B cell (primary cell): ENCODE measurements around the gene DCDC2C. TPM values are rescaled to one million over a fixed set of nuclear protein-coding genes. Genes with fewer than 3 reads are reported as not detected.

Experiments
- ATAC-seq: fragments of 200-7000 bp; cut with Tn5 transposase; one replicate; pipeline ENCODE4 v1.10.0; 2021; ENCODE audit warnings: low read depth, mild to moderate bottlenecking, moderate number of reproducible peaks, moderate library complexity
- CTCF ChIA-PET: fragments of 350-600 bp; sonication (Branson Sonifier 250); formaldehyde crosslinking; loops from one replicate; lab custom pipeline; 2021; ENCODE audit warnings: antibody characterized with exemption, inconsistent platforms; lab: Charles Lee
- POLR2A ChIA-PET: fragments of 350-600 bp; sonication (Branson Sonifier 250); formaldehyde crosslinking; loops from one replicate; lab custom pipeline; 2021; ENCODE audit warnings: antibody characterized with exemption; lab: Charles Lee
- DNase-seq: peaks from one replicate; pipeline ENCODE4 v3.0.0; 2013
- H2AFZ ChIP-seq: 2 replicates; pipeline ENCODE4 v1.6.1; 2012; ENCODE audit warnings: mild to moderate bottlenecking, low read depth, low read length; ENCODE audit not compliant: insufficient read depth, poor library complexity, severe bottlenecking
- H3K27ac ChIP-seq, 2 donors: 1 replicate in 1 of 2; 2 replicates in 1 of 2; pipeline ENCODE4 v1.5.1; 2012 to 2013; ENCODE audit warnings: low read length in 2 of 2, mild to moderate bottlenecking in 2 of 2, moderate library complexity in 1 of 2
- H3K27me3 ChIP-seq, 4 experiments: fragments of 200-600 bp in 1 of 4; sonication (generic) in 1 of 4; replicated peaks in 1 of 4; 1 replicate in 2 of 4; 2 replicates in 2 of 4; pipeline versions ENCODE4 v1.6.1 to v1.7.0; 2013 to 2016; ENCODE audit warnings: low read length in 3 of 4, mild to moderate bottlenecking in 2 of 4, mixed read lengths in 1 of 4, moderate library complexity in 1 of 4; ENCODE audit not compliant: insufficient read depth in 4 of 4, control insufficient read depth in 3 of 4; ENCODE audit errors: control extremely low read depth in 1 of 4
- H3K36me3 ChIP-seq, 2 experiments: replicated peaks in 1 of 2; 1 replicate in 1 of 2; 2 replicates in 1 of 2; pipeline versions ENCODE4 v1.6.1 to v1.7.1; 2013; ENCODE audit warnings: low read length in 1 of 2; ENCODE audit not compliant: insufficient read depth in 2 of 2, control insufficient read depth in 1 of 2; ENCODE audit errors: control extremely low read depth in 1 of 2, extremely low read depth in 1 of 2
- H3K4me1 ChIP-seq, 2 donors: fragments of 200-600 bp in 1 of 2; sonication (generic) in 1 of 2; 1 replicate in 1 of 2; 2 replicates in 1 of 2; pipeline versions ENCODE4 v1.5.1 to v1.6.1; 2013 to 2017; ENCODE audit warnings: low read length in 2 of 2; ENCODE audit not compliant: control insufficient read depth in 2 of 2, insufficient read depth in 2 of 2
- H3K4me2 ChIP-seq: replicated peaks from 2 replicates; pipeline ENCODE3; 2012; ENCODE audit warnings: mild to moderate bottlenecking, low read depth, low read length; ENCODE audit not compliant: poor library complexity, severe bottlenecking
- H3K4me3 ChIP-seq, 5 experiments: fragments of 200-600 bp in 1 of 5; sonication (generic) in 1 of 5; 1 replicate in 3 of 5; 2 replicates in 2 of 5; pipeline versions ENCODE4 v1.5.1 to v1.7.0; 2011 to 2016; ENCODE audit warnings: low read length in 4 of 5, mild to moderate bottlenecking in 4 of 5, low read depth in 2 of 5, control low read depth in 1 of 5, moderate library complexity in 1 of 5; ENCODE audit not compliant: insufficient read depth in 1 of 5; ENCODE audit errors: control extremely low read depth in 1 of 5, extremely low read depth in 1 of 5
- H3K79me2 ChIP-seq: fragments of 200-600 bp; sonication (generic); one replicate; pipeline ENCODE4 v1.6.0; 2016; ENCODE audit warnings: low read length; ENCODE audit not compliant: control insufficient read depth, insufficient read depth
- H3K9ac ChIP-seq: fragments of 200-600 bp; sonication (generic); 2 replicates; pipeline ENCODE4 v1.6.1; 2017; ENCODE audit warnings: mild to moderate bottlenecking, low read length, moderate library complexity
- H3K9me3 ChIP-seq, 3 donors: one replicate each; pipeline versions ENCODE4 v1.6.1 to v1.7.1; 2013; ENCODE audit warnings: low read length in 2 of 3; ENCODE audit not compliant: control insufficient read depth in 2 of 3, insufficient read depth in 1 of 3; ENCODE audit errors: control extremely low read depth in 1 of 3
- H4K20me1 ChIP-seq: 2 replicates; pipeline ENCODE4 v1.6.0; 2012; ENCODE audit warnings: mild to moderate bottlenecking, low read length; ENCODE audit not compliant: insufficient read depth, control insufficient read depth, poor library complexity, severe bottlenecking
- H3K27ac Mint-ChIP-seq: one replicate; pipeline ENCODE4 v1.8.0; 2021; ENCODE audit warnings: mixed read lengths
- H3K27me3 Mint-ChIP-seq: one replicate; pipeline ENCODE4 v1.8.0; 2021; ENCODE audit warnings: mixed read lengths
- H3K4me1 Mint-ChIP-seq: one replicate; pipeline ENCODE4 v1.8.0; 2021; ENCODE audit warnings: mixed read lengths
- H3K4me3 Mint-ChIP-seq: one replicate; pipeline ENCODE4 v1.8.0; 2021; ENCODE audit warnings: mixed read lengths
- H3K9me3 Mint-ChIP-seq: one replicate; pipeline ENCODE4 v1.8.0; 2022; ENCODE audit warnings: mixed read lengths; ENCODE audit not compliant: insufficient read depth
- CTCF ChIP-seq: fragments of 200-600 bp; IDR thresholded peaks from one replicate; pipeline ENCODE4 v1.8.0; 2022; ENCODE audit warnings: antibody characterized with exemption, mild to moderate bottlenecking
- EZH2 ChIP-seq: IDR thresholded peaks from 2 replicates; pipeline ENCODE4 v1.6.1; 2012; ENCODE audit warnings: borderline replicate concordance, low read depth, mild to moderate bottlenecking, moderate library complexity, low read length; ENCODE audit not compliant: insufficient read depth, poor library complexity, severe bottlenecking
- WGBS: methylation state at CpG from one replicate; pipeline ENCODE4 v1.1.5; 2013; ENCODE audit warnings: missing lambda C conversion rate; ENCODE audit not compliant: insufficient coverage; 5-methylcytosine and 5-hydroxymethylcytosine counted together
- intact Hi-C: fragments of 100-400 bp; cut with micrococcal nuclease; formaldehyde crosslinking; loops from one replicate; pipeline ENCODE4 v1.10.0; 2022
- polyA plus RNA-seq: library from polyadenylated mRNA; depleted of rRNA; stranded (reverse); fragments of >200 nt; gene quantifications from 2 replicates; pipeline ENCODE4 v1.2.3, GENCODE V29; 2012
- total RNA-seq, 2 donors: library from RNA; stranded (reverse); fragments of 120-200 nt in 1 of 2; gene quantifications; 1 replicate in 1 of 2; 2 replicates in 1 of 2; pipeline versions ENCODE4 v1.2.3 to v1.2.4, GENCODE V29; 2013 to 2022

Gene DCDC2C
- total and polyA plus RNA-seq, 2 donors (not counting 1 experiment from before 2014, with no cell fraction given), result not detected

DNA sequence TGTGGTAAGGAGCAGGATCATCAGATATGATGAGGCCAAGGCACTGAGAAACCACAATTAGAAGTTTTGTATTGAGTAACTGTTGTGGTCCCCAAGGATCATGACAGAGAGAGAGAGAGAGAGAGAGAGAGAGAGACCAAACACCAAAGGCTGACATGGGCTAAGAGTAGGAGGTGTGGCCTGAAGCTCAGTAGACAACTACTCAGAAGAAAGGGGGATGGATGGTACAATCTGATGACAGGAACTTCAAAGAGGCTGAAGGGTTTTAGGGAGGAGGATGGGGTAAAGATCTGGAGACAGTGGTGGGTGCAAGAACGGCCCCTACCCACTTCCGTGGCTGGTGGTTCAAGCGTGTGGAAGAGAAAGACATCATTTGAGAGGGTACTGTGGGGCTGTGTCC lies 135.0 kb downstream of the DCDC2C start:
- H3K9ac ChIP-seq, result no peak overlapping the region
- no peak overlapping the region for H3K27ac Mint-ChIP-seq
- DNase-seq (no peak), ATAC-seq (no peak)
- CTCF ChIA-PET, result no interaction called here
- WGBS, result 93% methylated on average over 3 of the region's 3 CpGs
- H3K4me3 Mint-ChIP-seq, result no peak overlapping the region
- no peak overlapping the region for H2AFZ ChIP-seq
- H3K4me3 ChIP-seq, result no peak overlapping the region
- H3K4me2 ChIP-seq, result no peak overlapping the region
- H3K9me3 ChIP-seq, result peaks cover 0 to 16% (median 0%) of the 10 kb centered on the region in 3 donors
- POLR2A ChIA-PET, result no interaction called here
- TF ChIP-seq EZH2 (no peak), CTCF (no peak)
- H4K20me1 ChIP-seq, result no peaks in the 10 kb centered on the region
- no peaks in the 10 kb centered on the region for H3K4me1 Mint-ChIP-seq
- no peak overlapping the region for H3K27ac ChIP-seq
- H3K36me3 ChIP-seq, result no peaks in the 10 kb centered on the region
- H3K79me2 ChIP-seq, result no peaks in the 10 kb centered on the region
- intact Hi-C loops, result no loop called here
- no peaks in the 10 kb centered on the region for H3K9me3 Mint-ChIP-seq
- H3K4me1 ChIP-seq, result no peaks in the 10 kb centered on the region
- H3K27me3 Mint-ChIP-seq, result peaks cover 5% of the 10 kb centered on the region
- no peaks in the 10 kb centered on the region for H3K27me3 ChIP-seq

GRCh38 chr2:3839476-3839875 lies 136.1 kb downstream of the DCDC2C start:
- Mint-ChIP-seq H3K27ac (no peak overlapping the region), H3K27me3 (peaks cover under 1% of the 10 kb centered on the region), H3K4me1 (no peaks in the 10 kb centered on the region), H3K4me3 (no peak overlapping the region), H3K9me3 (no peaks in the 10 kb centered on the region)
- WGBS, result 67% methylated on average over 6 of the region's 8 CpGs
- Histone ChIP-seq H3K79me2 (no peaks in the 10 kb centered on the region), H2AFZ (no peak overlapping the region), H3K4me1 (no peaks in the 10 kb centered on the region), H3K27ac (no peak overlapping the region), H3K9ac (no peak overlapping the region), H3K4me2 (no peak overlapping the region), H3K36me3 (no peaks in the 10 kb centered on the region), H3K27me3 (no peaks in the 10 kb centered on the region), H4K20me1 (no peaks in the 10 kb centered on the region), H3K9me3 (peaks cover 0 to 16% (median 0%) of the 10 kb centered on the region in 3 donors), H3K4me3 (no peak overlapping the region)
- no peak for ATAC-seq
- intact Hi-C loops, result no loop called here
- no peak for TF ChIP-seq CTCF
- TF ChIP-seq EZH2, result no peak
- ChIA-PET POLR2A (no interaction called here), CTCF (no interaction called here)
- no peak for DNase-seq
